ENCODE data around the gene SCNN1G. TPM values are rescaled to one million over a fixed set of nuclear protein-coding genes. Genes with fewer than 3 reads are reported as not detected.

SCNN1G gene, protein sequence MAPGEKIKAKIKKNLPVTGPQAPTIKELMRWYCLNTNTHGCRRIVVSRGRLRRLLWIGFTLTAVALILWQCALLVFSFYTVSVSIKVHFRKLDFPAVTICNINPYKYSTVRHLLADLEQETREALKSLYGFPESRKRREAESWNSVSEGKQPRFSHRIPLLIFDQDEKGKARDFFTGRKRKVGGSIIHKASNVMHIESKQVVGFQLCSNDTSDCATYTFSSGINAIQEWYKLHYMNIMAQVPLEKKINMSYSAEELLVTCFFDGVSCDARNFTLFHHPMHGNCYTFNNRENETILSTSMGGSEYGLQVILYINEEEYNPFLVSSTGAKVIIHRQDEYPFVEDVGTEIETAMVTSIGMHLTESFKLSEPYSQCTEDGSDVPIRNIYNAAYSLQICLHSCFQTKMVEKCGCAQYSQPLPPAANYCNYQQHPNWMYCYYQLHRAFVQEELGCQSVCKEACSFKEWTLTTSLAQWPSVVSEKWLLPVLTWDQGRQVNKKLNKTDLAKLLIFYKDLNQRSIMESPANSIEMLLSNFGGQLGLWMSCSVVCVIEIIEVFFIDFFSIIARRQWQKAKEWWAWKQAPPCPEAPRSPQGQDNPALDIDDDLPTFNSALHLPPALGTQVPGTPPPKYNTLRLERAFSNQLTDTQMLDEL
- not detected for total RNA-seq
- polyA plus RNA-seq: not detected

DNA sequence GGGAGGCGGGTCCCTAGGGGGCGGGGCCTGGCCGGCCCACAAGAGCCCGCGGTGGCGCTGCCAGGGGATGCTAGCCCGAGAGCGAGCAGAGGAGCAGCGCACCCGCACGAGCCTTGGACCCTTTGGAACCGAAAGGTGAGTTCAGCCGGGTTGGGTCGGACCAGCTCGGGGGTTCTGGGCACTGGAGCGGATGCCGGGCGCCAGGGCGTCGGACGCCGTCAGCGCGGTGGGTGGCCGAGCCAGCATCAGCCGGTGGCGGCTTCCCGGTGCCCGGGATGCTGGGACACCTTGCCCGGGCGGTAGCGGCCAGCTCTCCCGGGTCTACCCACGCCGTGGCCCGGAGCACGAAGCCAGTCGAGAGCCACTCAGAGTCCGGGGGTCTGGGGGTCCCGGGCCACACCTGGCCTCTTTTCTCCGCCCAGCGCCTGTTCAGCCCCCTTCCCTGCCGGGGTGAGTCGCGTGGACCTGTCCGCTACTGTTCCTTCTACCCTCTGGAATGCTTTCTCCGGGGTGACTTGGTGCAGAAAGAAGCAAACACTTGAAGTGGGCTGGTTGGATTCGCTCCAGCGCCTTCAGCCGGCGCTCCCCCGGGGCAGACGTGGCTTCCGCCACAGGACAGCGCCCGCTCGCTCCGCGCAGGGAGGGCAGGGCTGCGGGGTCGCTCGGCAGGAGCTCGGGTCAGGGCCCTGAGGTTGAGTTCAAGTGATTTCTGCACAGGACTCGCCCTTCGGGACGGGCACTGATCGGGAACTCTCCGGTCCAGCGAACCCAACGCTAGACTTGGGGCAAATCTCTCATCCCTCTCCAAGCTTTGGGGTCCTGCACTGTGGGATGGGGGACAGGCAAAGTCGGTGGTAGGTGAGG is at the start of gene SCNN1G:
Gene SCNN1G (plus strand): TSS at position 67 of the 864 bp plus-strand sequence. CDS start 3,527 bp downstream, outside the sequence.
- H3K27me3 Mint-ChIP-seq: peaks cover 41 to 75% of the 10 kb centered on the region in 2 donors
- no peaks in the 10 kb centered on the region for H3K36me3 Mint-ChIP-seq
- no peaks in the 10 kb centered on the region for H3K9me3 ChIP-seq (ENCODE audit: low read length)
- no peak for DNase-seq
- ChIA-PET CTCF (interaction anchor here (0.7 to 1.1 kb wide), 3 partner anchors 33 to 759 kb away, joined by 3 to 6 read pairs (median 3); partner anchors contain the start of gene USP31), POLR2A (no interaction called here)
- no peak within 1 kb of the TSS for H3K4me3 ChIP-seq (ENCODE audit: low read length)
- no peak within 1 kb of the TSS for H3K27ac ChIP-seq (ENCODE audit: low read depth, low read length)
- peaks cover 5 to 15% (median 11%) of the 10 kb centered on the region in 3 donors for H3K4me1 Mint-ChIP-seq
- H3K4me3 Mint-ChIP-seq: peak within 1 kb of the TSS in 6 of 7 donors; percentile 39 to 73 (median 57)
- no peaks in the 10 kb centered on the region for H3K36me3 ChIP-seq (ENCODE audit: insufficient read depth, low read length)
- H3K4me1 ChIP-seq (ENCODE audit: insufficient read depth, low read length): peaks cover 4% of the 10 kb centered on the region
- peaks cover 0 to 2% (median 0%) of the 10 kb centered on the region in 5 donors for H3K9me3 Mint-ChIP-seq
- peaks cover 35% of the 10 kb centered on the region for H3K27me3 ChIP-seq (ENCODE audit: insufficient read depth, low read length, poor library complexity, severe bottlenecking)
- peak within 1 kb of the TSS in 1 of 8 donors; percentile 39 for H3K27ac Mint-ChIP-seq

DNA sequence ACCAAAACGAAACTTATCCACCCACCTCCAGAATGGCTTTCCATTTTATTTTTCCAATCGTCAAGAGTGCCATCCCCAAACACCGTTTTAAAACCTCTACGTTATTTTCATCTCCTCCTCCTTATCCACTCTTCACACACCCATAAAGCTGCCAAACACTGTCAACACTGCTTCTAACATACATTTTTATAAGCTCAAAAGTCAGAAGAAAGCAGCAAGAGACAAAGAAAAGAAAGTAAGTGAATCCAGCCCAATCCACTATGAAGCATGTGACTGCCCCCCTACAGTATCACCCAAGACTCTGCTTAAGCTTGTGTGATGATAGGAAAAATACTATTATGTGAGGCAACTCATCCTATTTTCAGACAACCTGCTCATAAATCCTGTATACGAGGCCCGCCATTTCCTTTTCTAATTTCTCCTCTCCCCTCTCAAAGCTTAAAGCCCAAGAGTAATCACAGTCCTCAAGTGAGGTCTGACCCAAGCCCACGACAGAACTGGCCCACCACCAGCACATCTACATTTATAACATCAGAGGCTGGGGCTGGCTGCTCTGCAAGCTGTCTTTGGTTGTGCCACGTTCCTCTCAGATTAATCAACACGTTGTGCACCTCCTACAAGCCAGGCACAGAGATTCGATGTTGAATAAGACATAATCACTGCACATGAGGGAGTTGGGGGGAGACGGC is 49.6 kb upstream of the SCNN1G start:
- Histone ChIP-seq H3K9me3 (ENCODE audit: low read length) (no peaks in the 10 kb centered on the region), H3K4me1 (ENCODE audit: insufficient read depth, low read length) (no peaks in the 10 kb centered on the region), H3K27me3 (ENCODE audit: insufficient read depth, low read length, poor library complexity, severe bottlenecking) (no peaks in the 10 kb centered on the region), H3K4me3 (ENCODE audit: low read length) (no peak overlapping the region), H3K36me3 (ENCODE audit: insufficient read depth, low read length) (no peaks in the 10 kb centered on the region), H3K27ac (ENCODE audit: low read depth, low read length) (no peak overlapping the region)
- peaks cover 0 to 26% (median 3%) of the 10 kb centered on the region in 3 donors for H3K36me3 Mint-ChIP-seq
- peak overlapping the region in 1 of 8 donors; percentile 20 for H3K27ac Mint-ChIP-seq
- DNase-seq: no peak
- H3K4me3 Mint-ChIP-seq: no peak overlapping the region
- ChIA-PET CTCF (interaction anchor here (1.0 kb wide), 1 partner anchor 17 kb away, joined by 3 read pairs; the partner anchor contains the start of gene USP31), POLR2A (no interaction called here)
- peaks cover 4 to 18% (median 6%) of the 10 kb centered on the region in 5 donors for H3K9me3 Mint-ChIP-seq
- H3K27me3 Mint-ChIP-seq: no peaks in the 10 kb centered on the region
- peaks cover 0 to 8% (median 2%) of the 10 kb centered on the region in 3 donors for H3K4me1 Mint-ChIP-seq

DNA sequence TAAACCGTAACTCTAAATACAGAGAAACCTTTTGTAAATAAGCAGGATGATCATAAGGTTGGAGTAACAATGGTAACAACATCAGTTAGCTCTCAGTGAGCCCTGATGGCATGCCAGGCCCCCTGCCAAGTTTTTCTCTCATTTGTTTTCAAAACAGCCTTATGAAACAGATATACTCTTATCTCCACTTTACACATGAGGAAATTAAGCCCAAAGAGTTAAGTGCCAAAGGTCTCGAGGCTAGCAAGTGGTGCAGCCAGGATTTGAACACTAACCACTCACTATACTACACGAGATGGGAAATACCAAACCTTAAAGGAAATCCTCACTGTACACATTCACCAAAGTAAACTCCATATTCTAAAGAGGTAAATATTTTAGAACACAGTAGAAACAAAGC is 48.3 kb upstream of the SCNN1G start:
- no peak for DNase-seq
- ChIA-PET POLR2A (no interaction called here), CTCF (no interaction called here)
- Histone ChIP-seq H3K9me3 (ENCODE audit: low read length) (no peaks in the 10 kb centered on the region), H3K4me1 (ENCODE audit: insufficient read depth, low read length) (no peaks in the 10 kb centered on the region), H3K36me3 (ENCODE audit: insufficient read depth, low read length) (no peaks in the 10 kb centered on the region), H3K27me3 (ENCODE audit: insufficient read depth, low read length, poor library complexity, severe bottlenecking) (no peaks in the 10 kb centered on the region), H3K4me3 (ENCODE audit: low read length) (no peak overlapping the region), H3K27ac (ENCODE audit: low read depth, low read length) (no peak overlapping the region)
- H3K27ac Mint-ChIP-seq: no peak overlapping the region
- peaks cover 0 to 37% (median 3%) of the 10 kb centered on the region in 3 donors for H3K36me3 Mint-ChIP-seq
- no peak overlapping the region for H3K4me3 Mint-ChIP-seq
- H3K9me3 Mint-ChIP-seq: peaks cover 4 to 27% (median 12%) of the 10 kb centered on the region in 5 donors
- H3K27me3 Mint-ChIP-seq: no peaks in the 10 kb centered on the region
- peaks cover 0 to 8% (median 2%) of the 10 kb centered on the region in 3 donors for H3K4me1 Mint-ChIP-seq

DNA sequence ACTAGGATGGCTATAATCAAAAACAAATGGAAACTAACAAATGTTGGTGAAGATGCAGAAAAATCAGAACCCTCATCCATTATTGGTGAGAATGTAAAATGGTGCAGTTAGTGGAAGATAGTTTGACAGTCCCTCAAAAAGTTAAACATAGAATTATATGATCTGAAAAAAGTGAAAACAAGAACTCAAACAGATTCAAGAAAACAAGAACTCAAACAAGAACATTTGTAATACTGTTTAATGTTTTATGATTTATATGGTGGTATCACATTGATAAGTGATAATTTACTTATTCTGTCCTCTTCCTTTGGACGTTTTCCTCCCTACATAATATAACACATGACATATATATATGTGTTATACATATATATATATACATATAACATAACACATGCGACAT is 45.3 kb upstream of the SCNN1G start:
- POLR2A ChIA-PET: no interaction called here
- H3K27ac Mint-ChIP-seq: no peak overlapping the region
- no peaks in the 10 kb centered on the region for H3K27me3 ChIP-seq (ENCODE audit: insufficient read depth, low read length, poor library complexity, severe bottlenecking)

DNA sequence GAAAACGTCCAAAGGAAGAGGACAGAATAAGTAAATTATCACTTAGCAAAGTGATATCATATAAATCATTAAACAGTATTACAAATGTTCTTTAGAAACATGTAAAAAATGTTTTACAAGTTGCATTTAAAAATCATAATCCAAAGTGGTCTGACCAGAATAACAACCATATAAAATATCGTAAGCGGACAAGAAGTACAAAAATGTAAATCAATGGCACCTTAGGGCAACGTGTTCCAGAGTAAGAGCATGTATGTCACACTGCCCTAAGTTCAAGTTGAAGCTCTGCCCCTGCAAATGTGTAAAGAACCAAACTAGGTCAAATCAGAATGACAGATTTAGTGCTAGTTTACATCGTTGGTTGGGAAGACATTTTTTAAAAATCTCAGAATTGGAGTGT is 44.7 kb upstream of the SCNN1G start:
- DNase-seq: no peak
- POLR2A ChIA-PET: no interaction called here
- H3K36me3 ChIP-seq (ENCODE audit: insufficient read depth, low read length): no peaks in the 10 kb centered on the region
- H3K4me1 ChIP-seq (ENCODE audit: insufficient read depth, low read length): no peaks in the 10 kb centered on the region
- no peaks in the 10 kb centered on the region for H3K9me3 ChIP-seq (ENCODE audit: low read length)
- H3K4me3 Mint-ChIP-seq: no peak overlapping the region
- H3K27me3 ChIP-seq (ENCODE audit: insufficient read depth, low read length, poor library complexity, severe bottlenecking): no peaks in the 10 kb centered on the region
- H3K27me3 Mint-ChIP-seq: no peaks in the 10 kb centered on the region
- H3K27ac Mint-ChIP-seq: no peak overlapping the region
- peaks cover 4 to 27% (median 12%) of the 10 kb centered on the region in 5 donors for H3K9me3 Mint-ChIP-seq
- H3K36me3 Mint-ChIP-seq: peaks cover 0 to 37% (median 3%) of the 10 kb centered on the region in 3 donors
- CTCF ChIA-PET: no interaction called here
- H3K4me1 Mint-ChIP-seq: peaks cover 0 to under 1% (median 0%) of the 10 kb centered on the region in 3 donors
- no peak overlapping the region for H3K4me3 ChIP-seq (ENCODE audit: low read length)
- H3K27ac ChIP-seq (ENCODE audit: low read depth, low read length): no peak overlapping the region

More for the DNA sequence above, 45.3 kb upstream of the SCNN1G start:
- no peak for DNase-seq
- no peaks in the 10 kb centered on the region for H3K9me3 ChIP-seq (ENCODE audit: low read length)
- H3K4me1 ChIP-seq (ENCODE audit: insufficient read depth, low read length): no peaks in the 10 kb centered on the region
- no peak overlapping the region for H3K4me3 ChIP-seq (ENCODE audit: low read length)
- Mint-ChIP-seq H3K36me3 (peaks cover 0 to 37% (median 3%) of the 10 kb centered on the region in 3 donors), H3K27me3 (no peaks in the 10 kb centered on the region), H3K4me3 (no peak overlapping the region), H3K9me3 (peaks cover 4 to 27% (median 12%) of the 10 kb centered on the region in 5 donors), H3K4me1 (peaks cover 0 to 3% (median 0%) of the 10 kb centered on the region in 3 donors)
- CTCF ChIA-PET: no interaction called here
- H3K27ac ChIP-seq (ENCODE audit: low read depth, low read length): no peak overlapping the region
- H3K36me3 ChIP-seq (ENCODE audit: insufficient read depth, low read length): no peaks in the 10 kb centered on the region

DNA sequence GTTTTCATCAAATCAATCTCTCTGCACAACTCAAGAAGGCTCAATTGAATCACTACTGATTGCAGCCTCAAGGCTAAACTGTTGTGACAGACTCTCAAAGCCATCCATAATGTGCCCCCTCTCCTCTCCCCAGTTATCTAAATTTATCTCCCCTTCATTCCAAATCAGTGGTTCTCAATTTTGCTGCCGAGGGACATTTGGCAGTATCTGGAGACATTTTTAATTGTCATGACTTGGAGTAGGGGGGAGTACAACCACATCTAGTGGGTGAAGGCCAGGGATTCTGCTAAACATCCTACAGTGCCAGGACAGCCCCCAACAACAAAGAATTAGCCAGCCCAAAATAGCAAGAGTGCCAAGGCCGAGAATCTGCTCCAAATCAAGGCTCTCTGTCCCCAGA is 42.4 kb upstream of the SCNN1G start:
- Mint-ChIP-seq H3K27ac (no peak overlapping the region), H3K4me3 (no peak overlapping the region), H3K36me3 (peaks cover 0 to 32% (median 3%) of the 10 kb centered on the region in 3 donors), H3K27me3 (no peaks in the 10 kb centered on the region), H3K9me3 (peaks cover 4 to 27% (median 12%) of the 10 kb centered on the region in 5 donors), H3K4me1 (peaks cover 0 to 4% (median 0%) of the 10 kb centered on the region in 3 donors)
- Histone ChIP-seq H3K36me3 (ENCODE audit: insufficient read depth, low read length) (no peaks in the 10 kb centered on the region), H3K27me3 (ENCODE audit: insufficient read depth, low read length, poor library complexity, severe bottlenecking) (no peaks in the 10 kb centered on the region), H3K27ac (ENCODE audit: low read depth, low read length) (no peak overlapping the region), H3K4me1 (ENCODE audit: insufficient read depth, low read length) (no peaks in the 10 kb centered on the region), H3K9me3 (ENCODE audit: low read length) (no peaks in the 10 kb centered on the region), H3K4me3 (ENCODE audit: low read length) (no peak overlapping the region)
- CTCF ChIA-PET: no interaction called here
- no peak for DNase-seq
- POLR2A ChIA-PET: no interaction called here

DNA sequence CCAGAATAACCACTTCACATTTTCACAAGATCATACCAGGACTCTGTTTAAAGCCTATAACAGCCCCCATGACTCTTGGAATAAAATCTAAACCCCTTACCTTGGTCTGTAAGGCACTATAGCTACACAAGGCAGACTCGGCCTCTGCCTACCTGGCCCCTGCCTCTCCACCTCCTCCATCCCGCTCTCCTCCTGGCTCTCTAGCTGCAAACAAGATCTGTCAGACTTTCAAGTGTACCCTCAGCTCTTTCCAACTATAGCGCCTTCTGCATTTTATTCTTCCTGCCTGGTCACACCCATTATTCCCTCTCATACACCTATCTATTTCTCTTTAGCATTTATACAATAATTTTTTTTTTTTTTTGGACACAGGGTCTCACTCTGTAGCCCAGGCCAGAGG is 41.5 kb upstream of the SCNN1G start:
- H3K9me3 ChIP-seq (ENCODE audit: low read length): no peaks in the 10 kb centered on the region
- peaks cover 0 to 23% (median 3%) of the 10 kb centered on the region in 3 donors for H3K36me3 Mint-ChIP-seq
- no peaks in the 10 kb centered on the region for H3K27me3 ChIP-seq (ENCODE audit: insufficient read depth, low read length, poor library complexity, severe bottlenecking)
- no peak overlapping the region for H3K4me3 ChIP-seq (ENCODE audit: low read length)
- H3K27ac Mint-ChIP-seq: no peak overlapping the region
- peaks cover under 1 to 21% (median 8%) of the 10 kb centered on the region in 5 donors for H3K9me3 Mint-ChIP-seq
- no peaks in the 10 kb centered on the region for H3K27me3 Mint-ChIP-seq
- H3K4me3 Mint-ChIP-seq: no peak overlapping the region
- no peak overlapping the region for H3K27ac ChIP-seq (ENCODE audit: low read depth, low read length)
- ChIA-PET POLR2A (no interaction called here), CTCF (no interaction called here)
- no peaks in the 10 kb centered on the region for H3K36me3 ChIP-seq (ENCODE audit: insufficient read depth, low read length)
- no peaks in the 10 kb centered on the region for H3K4me1 ChIP-seq (ENCODE audit: insufficient read depth, low read length)
- DNase-seq: no peak
- H3K4me1 Mint-ChIP-seq: peaks cover 0 to 5% (median 0%) of the 10 kb centered on the region in 3 donors
